Pulmonary artery endothelial cell (primary cell): ENCODE measurements around the gene CUTA. TPM values are rescaled to one million over a fixed set of nuclear protein-coding genes. Genes with fewer than 3 reads are reported as not detected.
"Not testable (repeated sequence)": the region's sequence is repeated elsewhere in the genome, so short reads cannot be mapped to it uniquely, and the experiment has no call there.

Source experiments
- DNase-seq: peaks from one replicate; pipeline ENCODE4 v3.0.0-alpha.2; 2011; ENCODE audit warnings: low read depth, low spot score
- total RNA-seq: library from RNA; depleted of rRNA; stranded (reverse); fragments of >200 nt; gene quantifications from 2 replicates; pipeline ENCODE4 v1.2.3, GENCODE V29; 2014

CUTA gene
- total RNA-seq, 1 donor from 2014 or later: 51.8 TPM

DNA sequence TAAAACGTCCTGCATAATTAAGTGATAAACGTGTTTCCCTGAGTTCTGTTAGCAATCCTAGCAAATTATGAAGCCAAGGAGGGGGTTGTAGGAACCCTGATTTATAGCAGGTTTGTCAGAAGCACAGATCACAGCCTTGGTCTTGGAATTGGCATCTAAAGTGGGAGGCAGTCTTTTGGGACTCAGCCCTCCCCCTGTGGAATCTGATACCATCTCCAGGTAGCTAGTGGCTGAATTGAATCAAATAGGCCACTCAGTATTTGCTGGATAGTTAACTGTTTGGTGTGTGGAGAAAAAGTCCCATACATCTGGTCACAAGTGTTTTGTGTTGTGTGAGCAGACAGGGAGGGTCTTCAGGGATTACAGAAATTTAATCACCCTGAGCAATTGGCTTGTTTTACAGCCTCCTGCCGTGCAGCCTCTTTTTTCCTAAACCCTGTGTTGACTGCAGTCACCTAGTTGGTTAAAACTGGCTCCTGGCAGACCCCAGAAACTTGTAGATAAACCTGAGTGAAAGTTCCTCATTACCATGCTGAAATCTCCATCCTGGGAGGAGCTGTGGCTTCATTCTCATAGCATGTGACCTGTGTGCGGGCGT, 45.3 kb downstream of the CUTA start:
- no peak for DNase-seq

GRCh38 chr6:33371901-33372300, 46.0 kb downstream of the CUTA start:
- DNase-seq: not testable (repeated sequence)

DNA sequence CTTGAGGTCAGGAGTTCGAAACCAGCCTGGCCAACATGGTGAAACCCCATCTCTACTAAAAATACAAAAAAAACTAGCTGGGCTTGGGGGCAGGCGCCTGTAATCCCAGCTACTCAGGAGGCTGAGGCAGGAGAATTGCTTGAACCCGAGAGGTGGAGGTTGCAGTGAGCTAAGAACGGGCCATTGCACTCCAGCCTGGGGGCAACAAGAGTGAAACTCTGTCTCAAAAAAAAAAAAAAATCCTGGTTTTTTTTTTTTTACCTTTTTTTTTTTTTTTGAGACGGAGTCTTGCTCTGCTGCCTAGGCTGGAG, 50.2 kb downstream of the CUTA start:
- not testable (repeated sequence) for DNase-seq

- no peak for DNase-seq
These were observed 50.7 kb downstream of the CUTA start for GRCh38 chr6:33367009-33367714.

Other genes starting within 250 kb of the CUTA start
- gene COL11A2, start 225.6 kb downstream of the CUTA start, total RNA-seq: 0.07 and 0.11 TPM in 2 replicates
- 22.4 and 23.6 TPM in 2 replicates for gene RXRB, start 217.4 kb downstream of the CUTA start, total RNA-seq
- 107 and 131 TPM in 2 replicates for gene SLC39A7, start 217.2 kb downstream of the CUTA start, total RNA-seq
- gene HSD17B8, start 213.5 kb downstream of the CUTA start, total RNA-seq: 3.5 and 8.6 TPM in 2 replicates
- gene RING1, start 209.6 kb downstream of the CUTA start, total RNA-seq: 23.0 and 27.5 TPM in 2 replicates
- gene VPS52, start 146.2 kb downstream of the CUTA start, total RNA-seq: 32.1 and 33.0 TPM in 2 replicates
- gene RPS18, start 146.0 kb downstream of the CUTA start, total RNA-seq: 2,993 and 4,478 TPM in 2 replicates
- 2.8 and 4.7 TPM in 2 replicates for gene B3GALT4, start 141.0 kb downstream of the CUTA start, total RNA-seq
- 90.2 and 94.7 TPM in 2 replicates for gene WDR46, start 128.9 kb downstream of the CUTA start, total RNA-seq
- gene PFDN6, start 128.5 kb downstream of the CUTA start, total RNA-seq: 51.2 and 53.3 TPM in 2 replicates
- 39.4 and 42.5 TPM in 2 replicates for gene RGL2, start 119.2 kb downstream of the CUTA start, total RNA-seq
- 48.7 and 71.1 TPM in 2 replicates for gene TAPBP, start 104.0 kb downstream of the CUTA start, total RNA-seq
- 14.3 and 16.4 TPM in 2 replicates for gene ZBTB22, start 100.4 kb downstream of the CUTA start, total RNA-seq
- 48.6 and 49.9 TPM in 2 replicates for gene DAXX, start 95.1 kb downstream of the CUTA start, total RNA-seq
- gene KIFC1, start 26.3 kb downstream of the CUTA start, total RNA-seq: 19.9 and 40.4 TPM in 2 replicates
- gene PHF1, start 7.1 kb downstream of the CUTA start, total RNA-seq: 6.8 and 10.7 TPM in 2 replicates
- gene SYNGAP1, start 2.0 kb upstream of the CUTA start, total RNA-seq: 1.5 and 2.2 TPM in 2 replicates
- 6.1 and 6.7 TPM in 2 replicates for gene ZBTB9, start 36.5 kb upstream of the CUTA start, total RNA-seq
- 21.9 and 22.9 TPM in 2 replicates for gene BAK1, start 162.2 kb upstream of the CUTA start, total RNA-seq
- 59.5 and 62.5 TPM in 2 replicates for gene ITPR3, start 203.2 kb upstream of the CUTA start, total RNA-seq